ENCODE results near the gene BLNK.

Gene BLNK

GRCh38 chr10:96288151-96288621, 16.8 kb upstream of the BLNK start:
- no peak overlapping the region for H3K4me3 ChIP-seq (replicated peaks; ENCODE audit: low read depth, low read length)
- no peak for TF ChIP-seq CTCF (IDR thresholded peaks at IDR 0.05; ENCODE audit: low read length, missing control alignments)
- DNase-seq (ENCODE audit: low read depth): no peak

GRCh38 chr10:96287392-96288105, 16.2 kb upstream of the BLNK start:
- DNase-seq (ENCODE audit: low read depth): peak; percentile 2
- no peak for TF ChIP-seq CTCF (IDR thresholded peaks at IDR 0.05; ENCODE audit: low read length, missing control alignments)
- no peak overlapping the region for H3K4me3 ChIP-seq (replicated peaks; ENCODE audit: low read depth, low read length)

DNA sequence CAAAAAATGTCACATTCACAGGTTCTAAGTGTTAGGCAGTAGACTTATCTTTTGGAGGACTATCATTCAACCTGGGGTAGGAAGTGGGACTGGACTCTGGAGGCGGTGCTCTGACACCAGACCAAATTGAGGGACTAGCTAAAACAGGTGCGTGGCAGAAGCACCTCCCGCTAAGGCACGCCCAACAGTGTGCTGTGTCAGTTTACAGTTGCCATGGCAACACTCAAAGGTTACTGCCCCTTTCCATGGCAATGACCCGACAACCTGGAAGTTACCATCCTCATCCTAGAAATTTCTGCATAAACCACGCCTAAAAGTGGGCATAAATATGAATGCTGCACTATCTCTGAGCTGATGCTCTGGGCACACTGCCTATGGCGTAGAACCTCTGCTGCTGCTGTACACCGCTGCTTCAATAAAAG, 14.0 kb upstream of the BLNK start:
- TF ChIP-seq CTCF (IDR thresholded peaks at IDR 0.05; ENCODE audit: low read length, missing control alignments): no peak
- no peak for DNase-seq (ENCODE audit: low read depth)
- no peak overlapping the region for H3K4me3 ChIP-seq (replicated peaks; ENCODE audit: low read depth, low read length)

DNA sequence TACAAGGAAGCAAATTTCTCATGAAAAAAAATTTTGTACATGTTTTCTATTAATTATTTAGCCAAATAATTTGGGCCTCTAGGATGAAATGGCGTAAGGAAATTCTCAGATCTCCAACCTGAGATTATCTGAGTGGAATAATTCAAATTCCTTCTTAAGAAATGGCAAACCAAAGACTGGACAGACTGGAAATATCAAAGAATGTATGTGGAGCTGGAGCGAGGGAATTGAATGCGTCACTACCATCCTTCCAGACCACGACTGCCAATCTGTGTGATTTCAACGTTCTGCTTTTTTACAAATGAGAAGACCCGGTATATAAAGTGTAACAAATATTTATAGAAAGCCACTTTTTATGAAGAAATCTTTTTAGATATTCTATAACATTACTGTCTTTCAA, 12.4 kb upstream of the BLNK start:
- no peak for DNase-seq (ENCODE audit: low read depth)
- TF ChIP-seq CTCF (IDR thresholded peaks at IDR 0.05; ENCODE audit: low read length, missing control alignments): no peak
- no peak overlapping the region for H3K4me3 ChIP-seq (replicated peaks; ENCODE audit: low read depth, low read length)

DNA sequence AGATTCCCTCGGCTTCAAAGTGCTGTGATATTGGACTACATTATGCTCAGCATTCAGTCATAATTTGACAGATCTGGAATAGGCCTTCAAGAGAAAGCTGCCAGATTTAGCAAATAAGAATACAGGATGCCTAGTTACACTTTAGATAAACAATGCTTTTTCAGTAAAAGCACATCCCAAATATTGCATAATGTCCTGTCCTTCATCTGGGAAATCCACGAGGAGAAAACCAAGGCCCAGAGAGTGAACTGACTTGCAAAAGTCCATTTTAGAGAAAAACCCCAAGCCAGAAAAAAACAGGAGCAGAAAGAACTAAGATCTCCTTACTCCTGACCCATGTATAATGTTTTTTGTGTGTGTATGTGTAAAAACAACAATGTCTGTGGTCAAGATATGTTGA, 12.0 kb upstream of the BLNK start:
- no peak overlapping the region for H3K4me3 ChIP-seq (replicated peaks; ENCODE audit: low read depth, low read length)
- TF ChIP-seq CTCF (IDR thresholded peaks at IDR 0.05; ENCODE audit: low read length, missing control alignments): no peak
- DNase-seq (ENCODE audit: low read depth): no peak

DNA sequence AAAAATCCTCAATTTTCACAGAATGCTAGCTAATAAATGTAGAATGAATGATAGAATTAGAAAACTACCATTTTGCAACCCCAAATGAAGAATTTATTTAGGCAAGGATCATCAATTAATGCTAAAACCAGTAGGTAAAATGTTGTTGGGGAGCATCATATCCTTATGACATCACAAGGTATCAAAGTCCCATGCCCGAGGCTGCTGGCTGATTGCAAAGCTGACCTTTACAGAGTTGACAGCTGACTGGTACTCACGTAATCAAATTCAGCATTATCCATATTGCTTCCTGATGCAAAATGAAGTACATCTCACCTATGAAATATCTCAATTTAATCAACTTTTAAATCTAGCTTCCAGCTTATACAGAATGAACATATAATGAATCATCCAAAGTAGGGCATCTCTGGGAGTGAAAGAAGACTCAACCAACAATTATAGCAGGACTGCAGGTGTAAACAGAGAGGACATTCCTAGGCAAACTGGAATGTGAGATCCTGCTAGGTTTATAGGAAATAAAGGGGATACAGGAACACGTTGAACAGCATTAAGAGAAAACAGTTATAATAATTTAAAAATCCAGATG, 10.2 kb upstream of the BLNK start:
- H3K4me3 ChIP-seq (replicated peaks; ENCODE audit: low read depth, low read length): no peak overlapping the region
- no peak for DNase-seq (ENCODE audit: low read depth)
- no peak for TF ChIP-seq CTCF (IDR thresholded peaks at IDR 0.05; ENCODE audit: low read length, missing control alignments)

DNA sequence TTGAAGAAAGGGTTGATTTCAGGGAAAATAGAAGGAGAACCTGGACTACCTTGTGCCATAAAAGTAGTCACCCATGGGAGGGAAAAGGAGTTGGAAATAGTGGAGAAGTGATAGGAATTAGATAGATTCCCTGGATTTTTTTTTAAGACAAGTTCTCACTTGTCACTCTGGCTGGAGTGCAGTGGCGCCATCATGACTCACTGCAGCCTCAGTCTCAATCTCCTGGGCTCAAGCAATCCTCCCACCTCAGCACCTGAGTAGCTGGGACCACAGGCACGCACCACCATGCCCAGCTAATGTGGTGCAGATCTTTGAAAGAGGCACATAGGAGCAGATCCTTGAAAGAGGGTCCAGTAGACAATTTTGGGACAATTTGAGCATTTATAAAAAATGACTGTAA, 9.5 kb upstream of the BLNK start:
- TF ChIP-seq CTCF (IDR thresholded peaks at IDR 0.05; ENCODE audit: low read length, missing control alignments): no peak
- no peak overlapping the region for H3K4me3 ChIP-seq (replicated peaks; ENCODE audit: low read depth, low read length)
- DNase-seq (ENCODE audit: low read depth): no peak
